GM12878 (cell line): Measurements from ENCODE around the gene MAPKAPK2. TPM values are rescaled to one million over a fixed set of nuclear protein-coding genes. Genes with fewer than 3 reads are reported as not detected.

Experiments used
- ATAC-seq: fragments of 200-7000 bp; cut with Tn5 transposase; 3 replicates; pipeline ENCODE4 v1.9.1; 2020; ENCODE audit warnings: mild to moderate bottlenecking, moderate library complexity
- BruUV-seq: library from RNA; stranded (reverse); fragments of 400-500 nt; replicated peaks from 2 replicates; lab custom pipeline; 2021; lab: Mats Ljungman, UMichigan
- CTCF ChIA-PET: fragments of 300-600 bp; sonication (Branson Sonifier 250); formaldehyde crosslinking; extraction: SDS; loops from one replicate; lab custom pipeline; 2021; ENCODE audit warnings: inconsistent platforms; lab: Yijun Ruan, JAX
- POLR2A ChIA-PET: fragments of 350-600 bp; formaldehyde crosslinking; extraction: SDS; loops from one replicate; lab custom pipeline; 2021; ENCODE audit warnings: inconsistent platforms; lab: Charles Lee
- RAD21 ChIA-PET: fragments of 300-600 bp; sonication (Branson Sonifier 250); formaldehyde crosslinking; loops from one replicate; lab custom pipeline; 2023; ENCODE audit warnings: antibody characterized with exemption; ENCODE audit not compliant: unreplicated experiment; lab: Charles Lee
- SMC1A ChIA-PET: fragments of 300-600 bp; sonication (Branson Sonifier 250); formaldehyde crosslinking; loops from one replicate; lab custom pipeline; 2023; ENCODE audit not compliant: unreplicated experiment, uncharacterized antibody; lab: Charles Lee
- DNase-seq: peaks from one replicate; pipeline ENCODE4 v3.0.0-alpha.2; 2011; ENCODE audit warnings: low read depth, low spot score
- FAIRE-seq: peaks from 3 replicates; lab custom pipeline; 2011; peaks lifted over from hg19 to GRCh38; lab: Jason Lieb, UNC
- H2AFZ ChIP-seq: 2 replicates; pipeline ENCODE4 v1.6.0; 2011; ENCODE audit warnings: low read depth, low read length, control low read depth; ENCODE audit not compliant: control insufficient read depth
- H3K27ac ChIP-seq: 2 replicates; pipeline ENCODE4 v1.5.1; 2011; ENCODE audit warnings: control low read depth; ENCODE audit not compliant: control insufficient read depth, insufficient read depth
- H3K27me3 ChIP-seq, 2 experiments: replicated peaks in 1 of 2; 2 replicates each; pipeline versions ENCODE4 v1.6.0 to v1.6.1; 2011; ENCODE audit warnings: low read length in 1 of 2; ENCODE audit not compliant: control insufficient read depth in 2 of 2, insufficient read depth in 2 of 2
- H3K36me3 ChIP-seq, 2 experiments: 2 replicates each; pipeline ENCODE4 v1.5.1; 2011; ENCODE audit warnings: low read length in 1 of 2; ENCODE audit not compliant: control insufficient read depth in 2 of 2, insufficient read depth in 2 of 2
- H3K4me1 ChIP-seq: 2 replicates; pipeline ENCODE4 v1.6.1; 2011; ENCODE audit warnings: mild to moderate bottlenecking, low read length, moderate library complexity, mixed read lengths; ENCODE audit not compliant: control insufficient read depth, insufficient read depth
- H3K4me2 ChIP-seq: 2 replicates; pipeline ENCODE4 v1.6.0; 2011; ENCODE audit warnings: control low read depth; ENCODE audit not compliant: control insufficient read depth, insufficient read depth
- H3K4me3 ChIP-seq: fragments of 200-600 bp; sonication (generic); 2 replicates; pipeline ENCODE4 v1.5.1; 2016
- H3K79me2 ChIP-seq: 2 replicates; pipeline ENCODE4 v1.6.0; 2011; ENCODE audit warnings: low read length; ENCODE audit not compliant: control insufficient read depth, insufficient read depth
- H3K9ac ChIP-seq: 2 replicates; pipeline ENCODE4 v1.8.0; 2011; ENCODE audit warnings: low read length, control low read depth, mixed read lengths; ENCODE audit not compliant: control insufficient read depth, insufficient read depth
- H3K9me3 ChIP-seq: replicated peaks from 3 replicates; pipeline ENCODE4 v1.5.1; 2011; ENCODE audit warnings: mild to moderate bottlenecking, low read length; ENCODE audit not compliant: control insufficient read depth, insufficient read depth
- H4K20me1 ChIP-seq: 2 replicates; pipeline ENCODE4 v1.6.0; 2011; ENCODE audit not compliant: control insufficient read depth, insufficient read depth
- ATF7 ChIP-seq: fragments of 450-650 bp; IDR thresholded peaks from 2 replicates; pipeline ENCODE4 v1.6.1; 2016; ENCODE audit warnings: low read depth, mild to moderate bottlenecking
- CUX1 ChIP-seq: IDR thresholded peaks from 2 replicates; pipeline ENCODE4 v1.6.1; 2012; ENCODE audit warnings: improper control_type of control experiment, low read depth, low read length; ENCODE audit not compliant: insufficient replicate concordance
- NFYB ChIP-seq: IDR thresholded peaks from 2 replicates; pipeline ENCODE4 v1.6.1; 2011; ENCODE audit warnings: low read depth, mild to moderate bottlenecking, low read length, improper control_type of control experiment, moderate library complexity; ENCODE audit not compliant: insufficient read depth
- NR2F1 ChIP-seq: fragments of 450-650 bp; conservative IDR thresholded peaks from 2 replicates; pipeline ENCODE4 v1.6.1; 2017; ENCODE audit warnings: mild to moderate bottlenecking
- RUNX3 ChIP-seq: IDR thresholded peaks from 2 replicates; pipeline ENCODE4 v1.6.1; 2012; ENCODE audit warnings: low read length, inconsistent platforms
- WRNIP1 ChIP-seq: IDR thresholded peaks from 2 replicates; pipeline ENCODE4 v1.6.1; 2011; ENCODE audit warnings: low read depth, low read length, improper control_type of control experiment, borderline replicate concordance
- ZNF274 ChIP-seq: IDR thresholded peaks from one replicate; pipeline ENCODE4 v1.8.0; 2011; ENCODE audit not compliant: insufficient read length, insufficient read depth
- WGBS: methylation state at CpG from one replicate; pipeline ENCODE4 v1.1.6; 2016; ENCODE audit warnings: low lambda C conversion rate; ENCODE audit not compliant: insufficient replicate concordance, insufficient coverage; ENCODE audit errors: missing lambda C conversion rate; 5-methylcytosine and 5-hydroxymethylcytosine counted together
- in situ Hi-C: fragments of 300-500 bp; cut with MboI; formaldehyde crosslinking; loops from 9 replicates; pipeline ENCODE4 v1.14.3; 2018; ENCODE audit warnings: mixed read lengths
- intact Hi-C: fragments of 100-400 bp; cut with micrococcal nuclease; formaldehyde crosslinking; loops from one replicate; pipeline ENCODE4 v1.14.2; 2022; ENCODE audit not compliant: unreplicated experiment
- polyA plus RNA-seq, 11 experiments: library from polyadenylated mRNA; depleted of rRNA in 4 of 11; unstranded in 6 of 11; stranded (reverse) in 5 of 11; fragments of >200 nt; fragmentation: Nextera tagmentation in 4 of 11; fragmentation: Illumina TruSeq in 1 of 11; extraction: Ambion mirVana in 4 of 11; extraction: Trizol in 1 of 11; gene quantifications; 1 replicate in 1 of 11; 2 replicates in 10 of 11; pipeline versions ENCODE4 v1.2.1 to v1.2.3, GENCODE V29; 2011 to 2016; ENCODE audit warnings: inconsistent platforms in 2 of 11, missing spikeins in 2 of 11, low read depth in 1 of 11
- total RNA-seq, 4 experiments: library from RNA; depleted of rRNA in 3 of 4; stranded (reverse); fragments of >200 nt in 3 of 4; fragmentation: Illumina TruSeq in 1 of 4; extraction: Trizol in 1 of 4; gene quantifications; 2 replicates each; pipeline versions ENCODE4 v1.2.1 to v1.2.3, GENCODE V29; 2013 to 2021

MAPKAPK2 gene
- total and polyA plus RNA-seq, 10 of the 15 experiments (the other 5 are each of a cell fraction or from before 2014, with no cell fraction given), result 0.72 to 92.2 (median 49.3) TPM

DNA sequence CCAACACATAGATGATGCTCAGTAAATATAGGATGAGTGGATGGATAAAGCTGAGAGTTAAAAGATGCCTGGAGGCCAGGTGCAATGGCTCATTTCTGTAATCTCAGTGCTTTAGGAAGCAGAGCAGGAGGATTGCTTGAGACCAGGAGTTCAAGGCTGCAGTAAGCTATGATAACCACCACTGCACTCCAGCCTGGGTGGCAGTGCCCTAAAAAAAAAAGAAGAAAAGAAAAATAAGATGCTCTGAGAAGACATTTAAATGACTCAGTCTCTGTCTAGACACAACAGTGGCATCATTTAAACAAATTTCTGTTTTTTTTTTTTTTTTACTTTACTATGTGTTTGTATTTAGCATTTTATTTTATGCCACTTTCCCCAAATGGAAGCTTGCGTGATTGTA, 60.6 kb downstream of the MAPKAPK2 start:
- CTCF ChIA-PET, result interaction anchor here (0.6 to 1.6 kb wide), 7 partner anchors 10 to 208 kb away, joined by 3 to 7 read pairs (median 4); no protein-coding TSS in a partner anchor

More for the DNA sequence above, 60.6 kb downstream of the MAPKAPK2 start:
- no peak for FAIRE-seq
- H3K79me2 ChIP-seq, result no peaks in the 10 kb centered on the region
- POLR2A ChIA-PET, result interaction anchor here (0.6 kb wide), 2 partner anchors 49 to 58 kb away, joined by 4 read pairs; no protein-coding TSS in a partner anchor
- RAD21 ChIA-PET, result interaction anchor here (0.9 to 1.8 kb wide), 4 partner anchors 10 to 65 kb away, joined by 3 to 6 read pairs (median 4); no protein-coding TSS in a partner anchor
- in situ Hi-C loops (no loop called here), intact Hi-C loops (no loop called here)
- no TSS peak for BruUV-seq
- no peak overlapping the region for H3K9ac ChIP-seq
- H3K27ac ChIP-seq, result no peak overlapping the region
- H3K4me1 ChIP-seq, result peaks cover 46% of the 10 kb centered on the region
- no peaks in the 10 kb centered on the region for H4K20me1 ChIP-seq
- TF ChIP-seq ZNF274 (no peak), NFYB (no peak), NR2F1 (no peak), RUNX3 (no peak), CUX1 (no peak), WRNIP1 (no peak), ATF7 (no peak)
- TF ChIP-seq, all 136 proteins: peak for 0
- no peaks in the 10 kb centered on the region for H3K36me3 ChIP-seq
- 100% methylated on average over 1 of the region's 1 CpG for WGBS
- H3K4me2 ChIP-seq, result no peak overlapping the region
- no peak overlapping the region for H2AFZ ChIP-seq
- ATAC-seq (no peak), DNase-seq (no peak)
- no peaks in the 10 kb centered on the region for H3K27me3 ChIP-seq
- H3K9me3 ChIP-seq, result no peaks in the 10 kb centered on the region
- H3K4me3 ChIP-seq, result no peak overlapping the region
- SMC1A ChIA-PET, result interaction anchor here (0.8 to 2.1 kb wide), 15 partner anchors 11 to 181 kb away, joined by 3 to 12 read pairs (median 4); partner anchors contain the start of gene IL19
